ENCODE results near the gene GDPD1. TPM values are rescaled to one million over a fixed set of nuclear protein-coding genes. Genes with fewer than 3 reads are reported as not detected.

The GDPD1 gene
- polyA plus RNA-seq (31.8 and 40.1 TPM in 2 replicates), polyA minus RNA-seq (73.2 and 75.7 TPM in 2 replicates)

DNA sequence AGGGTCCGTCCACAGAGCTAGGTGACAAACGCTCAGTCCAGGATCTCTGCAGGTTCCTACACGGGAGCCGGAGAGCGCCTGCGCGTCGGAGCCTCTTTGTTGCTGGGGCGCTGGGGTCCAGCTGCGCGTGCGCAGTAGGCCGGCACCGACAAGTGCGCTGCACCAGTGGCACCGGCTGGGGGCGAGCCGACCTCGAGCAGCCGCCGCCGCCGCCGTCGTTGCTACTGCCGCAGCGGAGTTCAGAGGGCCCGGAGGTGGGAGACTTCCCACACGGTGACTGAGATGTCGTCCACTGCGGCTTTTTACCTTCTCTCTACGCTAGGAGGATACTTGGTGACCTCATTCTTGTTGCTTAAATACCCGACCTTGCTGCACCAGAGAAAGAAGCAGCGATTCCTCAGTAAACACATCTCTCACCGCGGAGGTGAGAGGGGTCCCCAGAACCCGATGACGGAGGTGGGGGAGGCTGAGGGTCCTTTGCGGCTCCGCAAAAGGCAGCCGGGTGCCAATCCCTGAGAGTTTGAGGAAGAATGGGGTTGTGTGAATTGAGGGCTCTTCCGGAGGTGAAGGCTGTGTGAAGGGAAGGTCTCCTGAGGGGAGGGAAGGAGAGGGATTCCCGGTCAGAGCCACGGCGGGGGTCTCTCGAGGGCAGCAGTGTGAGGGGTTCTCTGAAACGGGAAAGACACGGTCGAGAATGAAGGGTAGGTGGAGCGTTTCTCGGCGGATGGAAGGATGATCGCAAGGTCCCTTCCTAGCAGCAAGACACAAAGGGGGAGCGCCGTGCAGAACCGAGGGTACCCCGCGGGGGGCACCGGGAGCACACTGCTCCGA, at the start of gene GDPD1:
Gene GDPD1, plus strand, starts transcription at position 184 of the 831 bp plus-strand sequence. Its CDS starts 99 bp downstream, at position 283.
- Histone ChIP-seq H3K79me2 (replicated peaks; ENCODE audit: insufficient read depth, low read length) (peaks cover 28% of the 10 kb centered on the region), H4K20me1 (ENCODE audit: insufficient read depth) (no peaks in the 10 kb centered on the region), H3K4me3 (ENCODE audit: low read length) (peak within 1 kb of the TSS; percentile 74), H3K27ac (ENCODE audit: low read length) (peak within 1 kb of the TSS; percentile 99), H3K4me2 (ENCODE audit: low read length) (peak within 1 kb of the TSS; percentile 59), H3F3A (ENCODE audit: insufficient read depth, low read length, poor library complexity, severe bottlenecking) (peaks cover 10% of the 10 kb centered on the region), H3K9ac (ENCODE audit: low read length) (peak within 1 kb of the TSS; percentile 98), H3K36me3 (ENCODE audit: insufficient read depth, low read length) (no peaks in the 10 kb centered on the region), H2AFZ (ENCODE audit: low read depth, low read length) (peak within 1 kb of the TSS; percentile 84), H3K9me2 (ENCODE audit: insufficient read depth, low read length) (no peaks in the 10 kb centered on the region), H3K9me3 (ENCODE audit: low read length) (no peaks in the 10 kb centered on the region), H3K27me3 (ENCODE audit: insufficient read depth, low read depth, low read length) (no peaks in the 10 kb centered on the region)
- TF ChIP-seq RAD21 (conservative IDR thresholded peaks at IDR 0.05), result peak; percentile 78
- TF ChIP-seq CTCF (IDR thresholded peaks at IDR 0.05; ENCODE audit: poor library complexity, severe bottlenecking), result peak; percentile 96
- TF ChIP-seq TAF1 (IDR thresholded peaks at IDR 0.05; ENCODE audit: low read depth), result peak; percentile 87
- peak; percentile 98 for TF ChIP-seq POLR2AphosphoS5 (IDR thresholded peaks at IDR 0.05)
- peak; percentile 42 for TF ChIP-seq MXI1 (conservative IDR thresholded peaks at IDR 0.05; ENCODE audit: poor library complexity, severe bottlenecking)
- TF ChIP-seq, protein P1, sequence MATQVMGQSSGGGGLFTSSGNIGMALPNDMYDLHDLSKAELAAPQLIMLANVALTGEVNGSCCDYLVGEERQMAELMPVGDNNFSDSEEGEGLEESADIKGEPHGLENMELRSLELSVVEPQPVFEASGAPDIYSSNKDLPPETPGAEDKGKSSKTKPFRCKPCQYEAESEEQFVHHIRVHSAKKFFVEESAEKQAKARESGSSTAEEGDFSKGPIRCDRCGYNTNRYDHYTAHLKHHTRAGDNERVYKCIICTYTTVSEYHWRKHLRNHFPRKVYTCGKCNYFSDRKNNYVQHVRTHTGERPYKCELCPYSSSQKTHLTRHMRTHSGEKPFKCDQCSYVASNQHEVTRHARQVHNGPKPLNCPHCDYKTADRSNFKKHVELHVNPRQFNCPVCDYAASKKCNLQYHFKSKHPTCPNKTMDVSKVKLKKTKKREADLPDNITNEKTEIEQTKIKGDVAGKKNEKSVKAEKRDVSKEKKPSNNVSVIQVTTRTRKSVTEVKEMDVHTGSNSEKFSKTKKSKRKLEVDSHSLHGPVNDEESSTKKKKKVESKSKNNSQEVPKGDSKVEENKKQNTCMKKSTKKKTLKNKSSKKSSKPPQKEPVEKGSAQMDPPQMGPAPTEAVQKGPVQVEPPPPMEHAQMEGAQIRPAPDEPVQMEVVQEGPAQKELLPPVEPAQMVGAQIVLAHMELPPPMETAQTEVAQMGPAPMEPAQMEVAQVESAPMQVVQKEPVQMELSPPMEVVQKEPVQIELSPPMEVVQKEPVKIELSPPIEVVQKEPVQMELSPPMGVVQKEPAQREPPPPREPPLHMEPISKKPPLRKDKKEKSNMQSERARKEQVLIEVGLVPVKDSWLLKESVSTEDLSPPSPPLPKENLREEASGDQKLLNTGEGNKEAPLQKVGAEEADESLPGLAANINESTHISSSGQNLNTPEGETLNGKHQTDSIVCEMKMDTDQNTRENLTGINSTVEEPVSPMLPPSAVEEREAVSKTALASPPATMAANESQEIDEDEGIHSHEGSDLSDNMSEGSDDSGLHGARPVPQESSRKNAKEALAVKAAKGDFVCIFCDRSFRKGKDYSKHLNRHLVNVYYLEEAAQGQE (IDR thresholded peaks at IDR 0.05; ENCODE audit: borderline replicate concordance), result peak; percentile 95
- no peak for TF ChIP-seq EP300 (conservative IDR thresholded peaks at IDR 0.05; ENCODE audit: poor library complexity, severe bottlenecking)
- TF ChIP-seq SMC3 (conservative IDR thresholded peaks at IDR 0.05; ENCODE audit: poor library complexity), result peak; percentile 71
- no peak for TF ChIP-seq EZH2 (IDR thresholded peaks at IDR 0.05; ENCODE audit: borderline replicate concordance, insufficient read depth, low read length, poor library complexity, severe bottlenecking)

GRCh38 chr17:59172436-59173004, 47.8 kb upstream of the GDPD1 start:
- Histone ChIP-seq H3K79me2 (replicated peaks; ENCODE audit: insufficient read depth, low read length) (peaks cover 3% of the 10 kb centered on the region), H3K4me2 (ENCODE audit: low read length) (no peak overlapping the region), H4K20me1 (ENCODE audit: insufficient read depth) (no peaks in the 10 kb centered on the region), H3K4me3 (ENCODE audit: low read length) (no peak overlapping the region), H3F3A (ENCODE audit: insufficient read depth, low read length, poor library complexity, severe bottlenecking) (no peaks in the 10 kb centered on the region), H3K9me2 (ENCODE audit: insufficient read depth, low read length) (no peaks in the 10 kb centered on the region), H3K36me3 (ENCODE audit: insufficient read depth, low read length) (no peaks in the 10 kb centered on the region), H3K9me3 (ENCODE audit: low read length) (no peaks in the 10 kb centered on the region), H2AFZ (ENCODE audit: low read depth, low read length) (no peak overlapping the region), H3K27ac (ENCODE audit: low read length) (no peak overlapping the region), H3K9ac (ENCODE audit: low read length) (no peak overlapping the region), H3K27me3 (ENCODE audit: insufficient read depth, low read depth, low read length) (no peaks in the 10 kb centered on the region)
- TF ChIP-seq RAD21 (conservative IDR thresholded peaks at IDR 0.05), result no peak
- no peak for TF ChIP-seq EZH2 (IDR thresholded peaks at IDR 0.05; ENCODE audit: borderline replicate concordance, insufficient read depth, low read length, poor library complexity, severe bottlenecking)
- TF ChIP-seq CTCF (IDR thresholded peaks at IDR 0.05; ENCODE audit: poor library complexity, severe bottlenecking), result no peak
- TF ChIP-seq MXI1 (conservative IDR thresholded peaks at IDR 0.05; ENCODE audit: poor library complexity, severe bottlenecking), result no peak
- TF ChIP-seq TAF1 (IDR thresholded peaks at IDR 0.05; ENCODE audit: low read depth), result no peak
- TF ChIP-seq POLR2AphosphoS5 (IDR thresholded peaks at IDR 0.05), result no peak
- no peak for TF ChIP-seq EP300 (conservative IDR thresholded peaks at IDR 0.05; ENCODE audit: poor library complexity, severe bottlenecking)
- TF ChIP-seq SMC3 (conservative IDR thresholded peaks at IDR 0.05; ENCODE audit: poor library complexity), result no peak
- TF ChIP-seq, protein P1 (IDR thresholded peaks at IDR 0.05; ENCODE audit: borderline replicate concordance), result no peak

Data from neural cell (in vitro differentiated cells).